Measurements from ENCODE around the gene OR6C4. TPM values are rescaled to one million over a fixed set of nuclear protein-coding genes. Genes with fewer than 3 reads are reported as not detected.
"Not testable (repeated sequence)": the region's sequence is repeated elsewhere in the genome, so short reads cannot be mapped to it uniquely, and the experiment has no call there.

The OR6C4 gene
- total RNA-seq, 2 experiments from 2014 or later, result not detected

- H3K4me3 ChIP-seq (ENCODE audit: low read depth, low read length, poor library complexity, severe bottlenecking), result no peak overlapping the region
- no peaks in the 10 kb centered on the region for H3K4me1 ChIP-seq (ENCODE audit: insufficient read depth, low read length, poor library complexity, severe bottlenecking)
- intact Hi-C loops (cut with micrococcal nuclease; ENCODE audit: unreplicated experiment), result no loop called here
- no peaks in the 10 kb centered on the region for H3K9me2 ChIP-seq (ENCODE audit: insufficient read depth, low read length)
- no peak overlapping the region for H3K27ac ChIP-seq (ENCODE audit: low read depth, low read length, poor library complexity, severe bottlenecking)
- H4K20me1 ChIP-seq (ENCODE audit: insufficient read depth, low read length), result no peaks in the 10 kb centered on the region
- no peaks in the 10 kb centered on the region for H3K36me3 ChIP-seq (ENCODE audit: insufficient read depth, low read length)
- no peaks in the 10 kb centered on the region for H3K9me3 ChIP-seq (ENCODE audit: low read length)
- POLR2A ChIA-PET, result no interaction called here
- no TSS peak for BruUV-seq (replicated peaks)
- H2AFZ ChIP-seq (ENCODE audit: low read length), result no peak overlapping the region
- H3K79me2 ChIP-seq (ENCODE audit: insufficient read depth, low read depth, low read length), result no peaks in the 10 kb centered on the region
- H3K4me2 ChIP-seq (ENCODE audit: low read length), result no peak overlapping the region
- TF ChIP-seq CTCF (conservative IDR thresholded peaks at IDR 0.05; ENCODE audit: low read length), result no peak
- no peak for TF ChIP-seq EZH2phosphoT487 (IDR thresholded peaks at IDR 0.05; ENCODE audit: borderline replicate concordance, low read depth, low read length)
- CTCF ChIA-PET (ENCODE audit: unreplicated experiment), result no interaction called here
- DNase-seq (ENCODE audit: low spot score), result no peak
Measured at GRCh38 chr12:55548756-55549155, 646 bp upstream of the OR6C4 start.

GRCh38 chr12:55554296-55554695 is 4.9 kb downstream of the OR6C4 start:
- intact Hi-C loops (cut with micrococcal nuclease; ENCODE audit: unreplicated experiment), result no loop called here
- H3K4me3 ChIP-seq (ENCODE audit: low read depth, low read length, poor library complexity, severe bottlenecking), result no peak overlapping the region
- no peaks in the 10 kb centered on the region for H4K20me1 ChIP-seq (ENCODE audit: insufficient read depth, low read length)
- H2AFZ ChIP-seq (ENCODE audit: low read length), result no peak overlapping the region
- no peak overlapping the region for H3K4me2 ChIP-seq (ENCODE audit: low read length)
- CTCF ChIA-PET (ENCODE audit: unreplicated experiment), result no interaction called here
- no peaks in the 10 kb centered on the region for H3K4me1 ChIP-seq (ENCODE audit: insufficient read depth, low read length, poor library complexity, severe bottlenecking)
- no peaks in the 10 kb centered on the region for H3K9me3 ChIP-seq (ENCODE audit: low read length)
- DNase-seq (ENCODE audit: low spot score), result no peak
- H3K9me2 ChIP-seq (ENCODE audit: insufficient read depth, low read length), result no peaks in the 10 kb centered on the region
- H3K36me3 ChIP-seq (ENCODE audit: insufficient read depth, low read length), result no peaks in the 10 kb centered on the region
- TF ChIP-seq CTCF (conservative IDR thresholded peaks at IDR 0.05; ENCODE audit: low read length) (no peak), EZH2phosphoT487 (IDR thresholded peaks at IDR 0.05; ENCODE audit: borderline replicate concordance, low read depth, low read length) (no peak)
- no peak overlapping the region for H3K27ac ChIP-seq (ENCODE audit: low read depth, low read length, poor library complexity, severe bottlenecking)
- no peaks in the 10 kb centered on the region for H3K79me2 ChIP-seq (ENCODE audit: insufficient read depth, low read depth, low read length)
- POLR2A ChIA-PET, result interaction anchor here (0.6 kb wide), 1 partner anchor 672 kb away, joined by 3 read pairs; no protein-coding TSS in a partner anchor
- no TSS peak for BruUV-seq (replicated peaks)

GRCh38 chr12:55570060-55570459 is 20.7 kb downstream of the OR6C4 start:
- H3K4me3 ChIP-seq (ENCODE audit: low read depth, low read length, poor library complexity, severe bottlenecking); H3K9me3 ChIP-seq (ENCODE audit: low read length); intact Hi-C loops (cut with micrococcal nuclease; ENCODE audit: unreplicated experiment); H3K4me2 ChIP-seq (ENCODE audit: low read length); H3K36me3 ChIP-seq (ENCODE audit: insufficient read depth, low read length); BruUV-seq (replicated peaks); H3K79me2 ChIP-seq (ENCODE audit: insufficient read depth, low read depth, low read length); POLR2A ChIA-PET; H3K4me1 ChIP-seq (ENCODE audit: insufficient read depth, low read length, poor library complexity, severe bottlenecking); H2AFZ ChIP-seq (ENCODE audit: low read length); H3K9me2 ChIP-seq (ENCODE audit: insufficient read depth, low read length); H3K27ac ChIP-seq (ENCODE audit: low read depth, low read length, poor library complexity, severe bottlenecking); DNase-seq (ENCODE audit: low spot score); CTCF ChIA-PET (ENCODE audit: unreplicated experiment); H4K20me1 ChIP-seq (ENCODE audit: insufficient read depth, low read length): not testable (repeated sequence)

GRCh38 chr12:55570689-55571088 is 21.3 kb downstream of the OR6C4 start:
- POLR2A ChIA-PET, result not testable (repeated sequence)

More at GRCh38 chr12:55570689-55571088, 21.3 kb downstream of the OR6C4 start:
- H3K36me3 ChIP-seq (ENCODE audit: insufficient read depth, low read length); H3K9me2 ChIP-seq (ENCODE audit: insufficient read depth, low read length); DNase-seq (ENCODE audit: low spot score); H3K4me3 ChIP-seq (ENCODE audit: low read depth, low read length, poor library complexity, severe bottlenecking); H3K4me1 ChIP-seq (ENCODE audit: insufficient read depth, low read length, poor library complexity, severe bottlenecking); CTCF ChIA-PET (ENCODE audit: unreplicated experiment); intact Hi-C loops (cut with micrococcal nuclease; ENCODE audit: unreplicated experiment); H2AFZ ChIP-seq (ENCODE audit: low read length); BruUV-seq (replicated peaks); H3K9me3 ChIP-seq (ENCODE audit: low read length); H3K27ac ChIP-seq (ENCODE audit: low read depth, low read length, poor library complexity, severe bottlenecking); H3K4me2 ChIP-seq (ENCODE audit: low read length); H3K79me2 ChIP-seq (ENCODE audit: insufficient read depth, low read depth, low read length); H4K20me1 ChIP-seq (ENCODE audit: insufficient read depth, low read length): not testable (repeated sequence)
